ENCODE data around the gene BCLAF3. TPM values are rescaled to one million over a fixed set of nuclear protein-coding genes. Genes with fewer than 3 reads are reported as not detected.

The BCLAF3 gene
- total RNA-seq, 1 donor from 2014 or later: 9.7 TPM

DNA sequence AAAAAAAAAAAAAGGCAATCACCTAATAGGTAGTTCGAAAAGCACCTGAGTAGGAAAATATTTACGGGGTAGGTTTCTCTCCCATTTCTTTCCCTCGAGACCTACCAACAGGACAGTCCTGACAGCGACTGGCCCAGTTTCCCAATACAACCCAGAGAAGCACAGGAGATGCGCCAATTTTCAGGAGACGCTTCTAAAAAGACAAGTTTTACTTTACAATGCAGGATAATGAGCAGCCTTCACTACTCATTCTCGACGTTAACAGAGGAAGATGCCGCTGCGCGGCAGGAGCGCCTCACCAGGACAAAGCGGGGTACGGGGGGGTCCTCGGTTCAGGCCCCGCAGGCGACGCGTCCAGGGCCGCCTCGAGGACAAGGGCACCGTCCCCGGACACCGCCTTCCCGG, 708 bp downstream of the BCLAF3 start:
- TF ChIP-seq, protein P1, sequence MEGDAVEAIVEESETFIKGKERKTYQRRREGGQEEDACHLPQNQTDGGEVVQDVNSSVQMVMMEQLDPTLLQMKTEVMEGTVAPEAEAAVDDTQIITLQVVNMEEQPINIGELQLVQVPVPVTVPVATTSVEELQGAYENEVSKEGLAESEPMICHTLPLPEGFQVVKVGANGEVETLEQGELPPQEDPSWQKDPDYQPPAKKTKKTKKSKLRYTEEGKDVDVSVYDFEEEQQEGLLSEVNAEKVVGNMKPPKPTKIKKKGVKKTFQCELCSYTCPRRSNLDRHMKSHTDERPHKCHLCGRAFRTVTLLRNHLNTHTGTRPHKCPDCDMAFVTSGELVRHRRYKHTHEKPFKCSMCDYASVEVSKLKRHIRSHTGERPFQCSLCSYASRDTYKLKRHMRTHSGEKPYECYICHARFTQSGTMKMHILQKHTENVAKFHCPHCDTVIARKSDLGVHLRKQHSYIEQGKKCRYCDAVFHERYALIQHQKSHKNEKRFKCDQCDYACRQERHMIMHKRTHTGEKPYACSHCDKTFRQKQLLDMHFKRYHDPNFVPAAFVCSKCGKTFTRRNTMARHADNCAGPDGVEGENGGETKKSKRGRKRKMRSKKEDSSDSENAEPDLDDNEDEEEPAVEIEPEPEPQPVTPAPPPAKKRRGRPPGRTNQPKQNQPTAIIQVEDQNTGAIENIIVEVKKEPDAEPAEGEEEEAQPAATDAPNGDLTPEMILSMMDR (IDR thresholded peaks at IDR 0.05): no peak
- no peak for TF ChIP-seq EZH2phosphoT487 (IDR thresholded peaks at IDR 0.05)
- TF ChIP-seq EZH2 (IDR thresholded peaks at IDR 0.05): no peak
- DNase-seq (ENCODE audit: low spot score): no peak
- peak overlapping the region; percentile 36 for H2AFZ ChIP-seq (replicated peaks)
- H3F3A ChIP-seq (ENCODE audit: low read depth): no peaks in the 10 kb centered on the region
- H3K27me3 ChIP-seq: no peaks in the 10 kb centered on the region
- no peaks in the 10 kb centered on the region for H3K4me1 ChIP-seq
- Mint-ChIP-seq H3K27ac (no peak overlapping the region), H3K27me3 (ENCODE audit: insufficient read depth, low read depth) (peaks cover 3% of the 10 kb centered on the region), H3K4me3 (peak overlapping the region; percentile 91), H3K9me3 (peaks cover 9% of the 10 kb centered on the region), H3K4me1 (peaks cover 5% of the 10 kb centered on the region), H3K36me3 (peaks cover 7% of the 10 kb centered on the region)
- no peaks in the 10 kb centered on the region for H3K36me3 ChIP-seq
- no peak overlapping the region for H3K27ac ChIP-seq
- peak overlapping the region; percentile 77 for H3K4me2 ChIP-seq
- peaks cover 15% of the 10 kb centered on the region for H3K79me2 ChIP-seq (ENCODE audit: low read depth)
- H4K20me1 ChIP-seq (ENCODE audit: low read depth): no peaks in the 10 kb centered on the region
- peak overlapping the region; percentile 77 for H3K4me3 ChIP-seq
- no peaks in the 10 kb centered on the region for H3K9me3 ChIP-seq (ENCODE audit: low read depth)
- no peak overlapping the region for H3K9ac ChIP-seq

DNA sequence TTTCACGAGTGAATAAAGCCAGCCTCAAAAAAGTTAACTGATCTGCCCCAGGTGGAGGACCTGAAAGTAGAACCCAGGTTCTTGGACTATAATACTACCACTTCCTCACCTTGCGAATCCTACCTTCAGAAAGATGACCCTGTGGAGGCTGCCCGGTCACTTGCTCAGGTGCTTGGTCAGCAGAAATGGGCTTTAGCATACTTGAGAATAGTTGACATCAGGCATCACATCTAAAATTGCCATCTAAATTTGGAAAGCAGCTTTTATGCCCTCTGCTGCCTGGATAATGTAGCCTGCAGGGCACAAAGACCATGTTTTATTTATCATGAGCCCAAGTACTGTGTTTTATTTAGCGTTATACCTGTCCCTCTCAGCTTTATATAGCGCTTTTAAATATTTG, 3.0 kb downstream of the BCLAF3 start:
- no peak overlapping the region for H3K9ac ChIP-seq
- no peak overlapping the region for H3K27ac ChIP-seq
- H3K79me2 ChIP-seq (ENCODE audit: low read depth): peaks cover 18% of the 10 kb centered on the region
- Mint-ChIP-seq H3K27me3 (ENCODE audit: insufficient read depth, low read depth) (peaks cover 3% of the 10 kb centered on the region), H3K27ac (no peak overlapping the region), H3K36me3 (peaks cover 7% of the 10 kb centered on the region), H3K4me1 (peaks cover 5% of the 10 kb centered on the region), H3K4me3 (no peak overlapping the region), H3K9me3 (peaks cover 9% of the 10 kb centered on the region)
- no peak for DNase-seq (ENCODE audit: low spot score)
- no peak overlapping the region for H3K4me2 ChIP-seq
- H3K4me3 ChIP-seq: no peak overlapping the region
- H3F3A ChIP-seq (ENCODE audit: low read depth): no peaks in the 10 kb centered on the region
- no peaks in the 10 kb centered on the region for H3K36me3 ChIP-seq
- H3K9me3 ChIP-seq (ENCODE audit: low read depth): no peaks in the 10 kb centered on the region
- TF ChIP-seq, protein P1 (IDR thresholded peaks at IDR 0.05): no peak
- TF ChIP-seq EZH2 (IDR thresholded peaks at IDR 0.05): no peak
- TF ChIP-seq EZH2phosphoT487 (IDR thresholded peaks at IDR 0.05): no peak
- H3K4me1 ChIP-seq: no peaks in the 10 kb centered on the region
- H2AFZ ChIP-seq (replicated peaks): no peak overlapping the region
- no peaks in the 10 kb centered on the region for H4K20me1 ChIP-seq (ENCODE audit: low read depth)
- H3K27me3 ChIP-seq: no peaks in the 10 kb centered on the region

DNA sequence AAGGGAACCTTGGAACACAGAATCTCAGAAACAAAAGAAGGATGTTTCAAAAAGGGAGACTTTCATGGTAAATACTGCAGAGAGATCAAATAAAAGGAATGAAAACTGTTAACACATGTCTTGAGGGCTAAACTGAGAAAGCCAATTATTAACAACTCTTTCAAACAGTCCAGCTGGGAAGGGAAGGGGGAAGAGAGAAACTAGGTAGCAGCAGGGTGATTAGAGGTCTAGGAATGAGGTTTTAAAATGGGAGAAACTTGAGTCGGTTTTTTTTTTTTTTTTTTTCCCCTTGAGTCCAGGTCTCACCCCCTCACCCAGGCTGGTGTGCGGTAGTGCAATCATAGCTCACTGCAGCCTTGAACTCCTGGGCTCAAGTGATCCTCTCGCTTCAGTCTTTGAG, 4.3 kb downstream of the BCLAF3 start:
- Histone ChIP-seq H3K27me3 (no peaks in the 10 kb centered on the region), H3K9me3 (ENCODE audit: low read depth) (no peaks in the 10 kb centered on the region), H3K9ac (no peak overlapping the region), H4K20me1 (ENCODE audit: low read depth) (no peaks in the 10 kb centered on the region), H2AFZ (replicated peaks) (no peak overlapping the region), H3F3A (ENCODE audit: low read depth) (no peaks in the 10 kb centered on the region), H3K4me3 (no peak overlapping the region), H3K4me1 (no peaks in the 10 kb centered on the region), H3K27ac (no peak overlapping the region), H3K36me3 (no peaks in the 10 kb centered on the region), H3K4me2 (no peak overlapping the region), H3K79me2 (ENCODE audit: low read depth) (peaks cover 18% of the 10 kb centered on the region)
- TF ChIP-seq, protein P1 (IDR thresholded peaks at IDR 0.05): no peak
- TF ChIP-seq EZH2 (IDR thresholded peaks at IDR 0.05) (no peak), EZH2phosphoT487 (IDR thresholded peaks at IDR 0.05) (no peak)
- Mint-ChIP-seq H3K4me1 (peaks cover 5% of the 10 kb centered on the region), H3K9me3 (peaks cover 7% of the 10 kb centered on the region), H3K36me3 (peaks cover 6% of the 10 kb centered on the region), H3K27me3 (ENCODE audit: insufficient read depth, low read depth) (peaks cover 3% of the 10 kb centered on the region), H3K27ac (no peak overlapping the region), H3K4me3 (no peak overlapping the region)
- no peak for DNase-seq (ENCODE audit: low spot score)

Measured in neural progenitor cell (in vitro differentiated cells).